ENCODE measurements around the gene PRKCSH. TPM values are rescaled to one million over a fixed set of nuclear protein-coding genes. Genes with fewer than 3 reads are reported as not detected.
"Not testable (repeated sequence)": the region's sequence is repeated elsewhere in the genome, so short reads cannot be mapped to it uniquely, and the experiment has no call there.

The PRKCSH gene
- total RNA-seq, 4 donors from 2014 or later: 142 to 198 (median 178) TPM

DNA sequence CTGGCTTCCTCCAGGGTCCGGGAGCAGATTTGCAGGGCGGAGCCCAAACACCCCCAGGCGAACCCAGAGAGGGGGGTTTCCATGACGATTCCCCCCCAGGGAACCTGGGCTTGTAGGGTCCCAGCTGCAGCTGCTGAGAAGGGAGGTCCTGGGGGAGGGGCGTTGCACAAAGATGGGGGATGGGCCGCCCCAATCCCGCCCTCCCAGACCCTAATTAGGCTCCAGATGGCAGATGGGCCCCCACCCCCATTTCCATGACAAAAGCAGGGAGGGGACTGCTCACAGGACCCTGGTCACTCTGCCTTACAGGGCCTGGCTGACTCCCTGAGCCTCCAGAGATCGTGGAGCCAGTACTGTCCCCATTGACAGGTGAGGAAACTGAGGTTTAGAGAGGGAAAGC lies 30.2 kb downstream of the PRKCSH start:
- Histone ChIP-seq H3K4me3 (replicated peaks in 1 of 3) (no peak overlapping the region), H3K27ac (no peak overlapping the region), H3K9me3 (no peaks in the 10 kb centered on the region), H3K4me1 (no peaks in the 10 kb centered on the region), H3K36me3 (no peaks in the 10 kb centered on the region), H3K27me3 (no peaks in the 10 kb centered on the region)
- intact Hi-C loops (cut with DNase I): no loop called here
- 39 to 60% methylated on average over 2 to 8 of the region's 8 CpGs for WGBS, 2 donors
- TF ChIP-seq CTCF (IDR thresholded peaks at IDR 0.05) (no peak), POLR2A (IDR thresholded peaks at IDR 0.05) (no peak)
- DNase-seq: no peak

DNA sequence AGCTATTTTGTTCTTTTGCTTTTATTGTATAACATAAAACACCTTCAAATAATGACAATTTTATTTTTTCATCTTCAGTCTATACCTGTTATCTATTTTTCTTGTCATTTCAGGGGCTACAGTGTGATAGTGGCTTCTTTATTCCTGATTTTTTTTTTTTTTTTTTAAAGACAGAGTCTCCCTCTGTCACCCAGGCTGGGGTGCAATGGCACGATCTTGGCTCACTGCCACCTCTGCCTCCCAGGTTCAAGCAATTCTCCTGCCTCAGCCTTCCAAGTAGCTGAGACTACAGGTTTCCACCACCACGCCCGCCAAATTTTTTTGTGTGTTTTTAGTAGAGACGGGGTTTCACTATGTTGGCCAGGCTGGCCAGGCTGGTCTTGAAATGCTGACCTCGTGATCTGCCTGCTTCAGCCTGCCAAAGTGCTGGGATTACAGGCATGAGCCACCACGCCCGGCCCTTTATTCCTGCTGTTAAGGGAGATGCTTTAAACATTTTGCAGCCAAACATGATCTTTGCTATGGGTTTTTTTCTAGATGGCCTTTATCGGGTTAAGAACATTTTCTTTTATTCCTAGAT lies 32.9 kb downstream of the PRKCSH start:
- H3K9me3 ChIP-seq; H3K4me3 ChIP-seq (replicated peaks in 1 of 3); DNase-seq; H3K36me3 ChIP-seq; H3K27me3 ChIP-seq; intact Hi-C loops (cut with DNase I); H3K4me1 ChIP-seq; H3K27ac ChIP-seq: not testable (repeated sequence)
- 63 to 71% methylated on average over 8 of the region's 8 CpGs for WGBS, 2 donors

DNA sequence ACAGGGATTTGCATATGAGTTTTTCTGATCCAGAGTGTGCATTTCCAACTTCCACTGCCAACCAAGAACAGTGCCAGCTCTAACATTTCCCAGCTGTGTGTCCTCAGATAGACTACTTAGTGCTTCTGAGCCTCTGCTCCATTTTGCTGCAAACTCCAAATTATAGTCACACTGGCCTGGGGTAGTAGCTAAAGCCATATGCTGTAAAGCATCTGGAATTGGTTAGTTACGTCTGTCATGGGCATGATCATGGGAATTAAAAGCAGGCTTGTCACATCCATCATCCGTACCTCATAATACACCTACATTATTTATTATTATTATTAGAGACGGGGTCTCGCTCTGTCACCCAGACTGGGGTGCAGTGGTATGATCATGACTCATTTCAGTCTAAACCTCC lies 38.3 kb downstream of the PRKCSH start:
- no peak overlapping the region for H3K27ac ChIP-seq
- H3K4me3 ChIP-seq (replicated peaks in 1 of 3): no peak overlapping the region
- H3K4me1 ChIP-seq: no peaks in the 10 kb centered on the region
- no peaks in the 10 kb centered on the region for H3K27me3 ChIP-seq
- H3K36me3 ChIP-seq: no peaks in the 10 kb centered on the region
- intact Hi-C loops (cut with DNase I): no loop called here
- no peak for DNase-seq
- TF ChIP-seq CTCF (IDR thresholded peaks at IDR 0.05) (no peak), POLR2A (IDR thresholded peaks at IDR 0.05) (no peak)
- no peaks in the 10 kb centered on the region for H3K9me3 ChIP-seq
- WGBS, 2 donors: 83 to 86% methylated on average over 4 of the region's 4 CpGs

DNA sequence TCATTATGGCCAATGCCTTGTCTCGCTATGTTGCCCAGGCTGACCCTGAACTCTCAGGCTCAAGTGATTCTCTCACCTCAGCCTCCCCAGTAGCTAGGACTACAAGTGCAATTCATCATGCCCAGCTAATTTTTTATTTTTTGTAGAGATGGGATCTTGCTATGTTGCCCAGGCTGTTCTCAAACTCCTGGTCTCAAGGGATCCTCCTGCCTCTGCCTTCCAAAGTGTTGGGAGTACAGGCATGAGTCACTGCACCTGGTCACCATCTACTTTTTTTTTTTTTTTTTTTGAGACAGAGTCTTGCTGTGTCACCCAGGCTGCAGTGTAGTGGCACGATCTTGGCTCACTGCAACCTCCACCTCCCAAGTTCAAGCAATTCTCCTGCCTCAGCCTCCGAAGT lies 39.9 kb downstream of the PRKCSH start:
- H3K9me3 ChIP-seq; H3K36me3 ChIP-seq; H3K4me3 ChIP-seq (replicated peaks in 1 of 3); DNase-seq; H3K27ac ChIP-seq; intact Hi-C loops (cut with DNase I): not testable (repeated sequence)
- 93 to 100% methylated on average over 3 of the region's 3 CpGs for WGBS, 2 donors
- peaks cover 11% of the 10 kb centered on the region for H3K27me3 ChIP-seq
- peaks cover 0 to 12% of the 10 kb centered on the region in 2 donors for H3K4me1 ChIP-seq

DNA sequence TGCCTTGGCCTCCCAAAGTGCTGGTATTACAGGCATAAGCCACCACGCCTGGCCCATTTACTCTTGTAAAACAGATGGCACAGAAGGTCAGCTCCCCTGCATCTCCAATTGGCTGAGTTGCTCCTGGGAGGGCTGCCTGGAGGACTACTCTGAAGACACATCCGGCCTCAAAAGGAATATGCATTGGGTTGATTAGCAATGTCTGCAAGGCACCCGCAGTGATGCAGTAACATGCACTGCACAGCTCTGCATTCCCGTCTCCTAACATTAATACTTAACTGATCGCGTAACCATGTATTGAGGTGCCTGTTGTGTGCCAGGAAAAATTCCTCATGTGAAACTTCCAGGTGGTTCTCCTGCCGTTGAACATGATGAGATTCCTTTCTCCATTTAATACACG lies 40.4 kb downstream of the PRKCSH start:
- H3K27ac ChIP-seq: no peak overlapping the region
- no peaks in the 10 kb centered on the region for H3K9me3 ChIP-seq
- 66 to 69% methylated on average over 7 to 8 of the region's 8 CpGs for WGBS, 2 donors
- H3K27me3 ChIP-seq: peaks cover 16% of the 10 kb centered on the region
- no peak overlapping the region for H3K4me3 ChIP-seq (replicated peaks in 1 of 3)
- H3K36me3 ChIP-seq: no peaks in the 10 kb centered on the region
- intact Hi-C loops (cut with DNase I): no loop called here
- H3K4me1 ChIP-seq: peaks cover 0 to 17% of the 10 kb centered on the region in 2 donors
- no peak for DNase-seq
- TF ChIP-seq CTCF (IDR thresholded peaks at IDR 0.05) (no peak), POLR2A (IDR thresholded peaks at IDR 0.05) (no peak)

GRCh38 chr19:11478167-11479089 lies 43.0 kb downstream of the PRKCSH start:
- intact Hi-C loops (cut with DNase I): no loop called here
- Histone ChIP-seq H3K27ac (no peak overlapping the region), H3K4me3 (replicated peaks in 1 of 3) (no peak overlapping the region), H3K4me1 (peaks cover 0 to 37% of the 10 kb centered on the region in 2 donors), H3K9me3 (no peaks in the 10 kb centered on the region), H3K27me3 (peaks cover 20% of the 10 kb centered on the region), H3K36me3 (peaks cover 0 to 3% of the 10 kb centered on the region in 2 donors)
- 64 to 65% methylated on average over 19 of the region's 19 CpGs for WGBS, 2 donors
- no peak for DNase-seq
- no peak for TF ChIP-seq POLR2A (IDR thresholded peaks at IDR 0.05)
- no peak for TF ChIP-seq CTCF (IDR thresholded peaks at IDR 0.05)
